ENCODE results near the gene CD8B.
"Not testable (repeated sequence)": the region's sequence is repeated elsewhere in the genome, so short reads cannot be mapped to it uniquely, and the experiment has no call there.

The CD8B gene

GRCh38 chr2:86836915-86837695 is 24.6 kb downstream of the CD8B start:
- DNase-seq (ENCODE audit: low spot score) = peak; percentile 62

GRCh38 chr2:86835548-86835889 is 26.2 kb downstream of the CD8B start:
- DNase-seq (ENCODE audit: low spot score) = not testable (repeated sequence)

- DNase-seq (ENCODE audit: low spot score) = no peak
Measured at GRCh38 chr2:86833315-86833714, 28.4 kb downstream of the CD8B start.

GRCh38 chr2:86832334-86833096 is 29.2 kb downstream of the CD8B start:
- no peak for DNase-seq (ENCODE audit: low spot score)

GRCh38 chr2:86831537-86831936 is 30.1 kb downstream of the CD8B start:
- no peak for DNase-seq (ENCODE audit: low spot score)

GRCh38 chr2:86826951-86827350 is 34.7 kb downstream of the CD8B start:
- DNase-seq (ENCODE audit: low spot score) = no peak

- no peak for DNase-seq (ENCODE audit: low spot score)
Measured at GRCh38 chr2:86825693-86826381, 35.8 kb downstream of the CD8B start.

GRCh38 chr2:86825036-86825692 is 36.5 kb downstream of the CD8B start:
- DNase-seq (ENCODE audit: low spot score) = no peak

- DNase-seq (ENCODE audit: low spot score) = no peak
Measured at GRCh38 chr2:86822668-86823345, 38.9 kb downstream of the CD8B start.

GRCh38 chr2:86821842-86822241 is 39.8 kb downstream of the CD8B start:
- DNase-seq (ENCODE audit: low spot score) = no peak

GRCh38 chr2:86821306-86821705 is 40.4 kb downstream of the CD8B start:
- no peak for DNase-seq (ENCODE audit: low spot score)

- DNase-seq (ENCODE audit: low spot score) = no peak
Measured at GRCh38 chr2:86818957-86819356, 42.7 kb downstream of the CD8B start.

- no peak for DNase-seq (ENCODE audit: low spot score)
Measured at GRCh38 chr2:86818114-86818801, 43.4 kb downstream of the CD8B start.

GRCh38 chr2:86815611-86816010 is 46.1 kb downstream of the CD8B start:
- DNase-seq (ENCODE audit: low spot score) = peak; percentile 69

- DNase-seq (ENCODE audit: low spot score) = no peak
Measured at GRCh38 chr2:86809481-86810121, 52.1 kb downstream of the CD8B start.

- DNase-seq (ENCODE audit: low spot score) = peak; percentile 87
Measured at GRCh38 chr2:86808315-86809161, 53.1 kb downstream of the CD8B start.

GRCh38 chr2:86807468-86808275 is 54.0 kb downstream of the CD8B start:
- DNase-seq (ENCODE audit: low spot score) = peak; percentile 68

- no peak for DNase-seq (ENCODE audit: low spot score)
Measured at GRCh38 chr2:86807133-86807467, 54.6 kb downstream of the CD8B start.
